ENCODE measurements around the gene SNN.

DNA sequence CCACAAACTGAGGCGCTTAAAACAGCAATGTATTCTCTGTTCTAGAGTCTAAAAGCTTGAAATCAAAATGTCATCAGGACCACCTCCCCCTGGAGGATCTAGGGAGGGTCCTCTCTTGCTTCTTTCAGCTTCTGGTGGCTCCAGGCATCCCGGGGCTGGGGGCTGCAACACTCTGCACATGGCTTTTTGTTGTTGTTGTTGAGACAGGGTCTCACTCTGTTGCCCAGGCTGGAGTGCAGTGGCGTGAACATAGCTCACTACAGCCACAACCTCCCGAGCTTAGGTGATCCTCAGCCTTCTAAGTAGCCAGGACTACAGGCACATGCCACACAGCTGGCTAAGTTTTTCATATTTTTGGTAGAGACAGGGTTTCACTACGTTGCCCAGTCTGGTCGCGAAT, 37.0 kb upstream of the SNN start:
- TF ChIP-seq POLR2AphosphoS5 (IDR thresholded peaks at IDR 0.05; ENCODE audit: low read depth, low read length): no peak
- no peak for TF ChIP-seq PAX5 (IDR thresholded peaks at IDR 0.05; ENCODE audit: insufficient read depth, low read length, severe bottlenecking)
- no peak for TF ChIP-seq POLR2A (IDR thresholded peaks at IDR 0.05; ENCODE audit: low read depth, low read length)
